Epithelial cell of esophagus (primary cell): ENCODE measurements around the gene METTL22.

ENCODE experiments used
- DNase-seq: peaks from one replicate; pipeline ENCODE4 v3.0.0; 2010; ENCODE audit warnings: low read depth
- H3K4me3 ChIP-seq: 2 replicates; pipeline ENCODE4 v1.5.1; 2011; ENCODE audit warnings: mild to moderate bottlenecking, low read length, control low read depth
- CTCF ChIP-seq: IDR thresholded peaks from 2 replicates; pipeline ENCODE4 v1.5.1; 2011; ENCODE audit warnings: low read depth, mild to moderate bottlenecking, low read length, control low read depth, inconsistent platforms; ENCODE audit not compliant: insufficient read depth; ENCODE audit errors: missing control alignments

Gene METTL22

GRCh38 chr16:8621572-8622314 is at the start of gene METTL22:
Gene METTL22, plus strand, starts transcription at chr16:8621698. Its CDS starts 3,968 bp downstream, at chr16:8625666.
- DNase-seq = peak; percentile 89
- H3K4me3 ChIP-seq = peak within 1 kb of the TSS; percentile 96
- TF ChIP-seq CTCF = no peak

- no peak for TF ChIP-seq CTCF
- no peak overlapping the region for H3K4me3 ChIP-seq
- DNase-seq = no peak
These were observed 49.2 kb upstream of the METTL22 start for GRCh38 chr16:8572063-8572918.

- peak; percentile 74 for TF ChIP-seq CTCF
- peak; percentile 61 for DNase-seq
- no peak overlapping the region for H3K4me3 ChIP-seq
These were observed 48.4 kb upstream of the METTL22 start for GRCh38 chr16:8572919-8573724.

- no peak for DNase-seq
- TF ChIP-seq CTCF = no peak
- no peak overlapping the region for H3K4me3 ChIP-seq
These were observed 46.1 kb upstream of the METTL22 start for GRCh38 chr16:8575399-8575798.

- no peak for TF ChIP-seq CTCF
- H3K4me3 ChIP-seq = no peak overlapping the region
- DNase-seq = no peak
These were observed 45.1 kb upstream of the METTL22 start for GRCh38 chr16:8576141-8577004.
